GM18909 (cell line): ENCODE measurements around the gene AKR7A3.
"Not testable (repeated sequence)": the region's sequence is repeated elsewhere in the genome, so short reads cannot be mapped to it uniquely, and the experiment has no call there.

Experiments
- ATAC-seq: cut with Tn5 transposase; IDR thresholded peaks from one replicate; pipeline ENCODE4 v1.9.1; 2021; ENCODE audit warnings: mild to moderate bottlenecking; ENCODE audit not compliant: unreplicated experiment, poor library complexity

AKR7A3 gene

DNA sequence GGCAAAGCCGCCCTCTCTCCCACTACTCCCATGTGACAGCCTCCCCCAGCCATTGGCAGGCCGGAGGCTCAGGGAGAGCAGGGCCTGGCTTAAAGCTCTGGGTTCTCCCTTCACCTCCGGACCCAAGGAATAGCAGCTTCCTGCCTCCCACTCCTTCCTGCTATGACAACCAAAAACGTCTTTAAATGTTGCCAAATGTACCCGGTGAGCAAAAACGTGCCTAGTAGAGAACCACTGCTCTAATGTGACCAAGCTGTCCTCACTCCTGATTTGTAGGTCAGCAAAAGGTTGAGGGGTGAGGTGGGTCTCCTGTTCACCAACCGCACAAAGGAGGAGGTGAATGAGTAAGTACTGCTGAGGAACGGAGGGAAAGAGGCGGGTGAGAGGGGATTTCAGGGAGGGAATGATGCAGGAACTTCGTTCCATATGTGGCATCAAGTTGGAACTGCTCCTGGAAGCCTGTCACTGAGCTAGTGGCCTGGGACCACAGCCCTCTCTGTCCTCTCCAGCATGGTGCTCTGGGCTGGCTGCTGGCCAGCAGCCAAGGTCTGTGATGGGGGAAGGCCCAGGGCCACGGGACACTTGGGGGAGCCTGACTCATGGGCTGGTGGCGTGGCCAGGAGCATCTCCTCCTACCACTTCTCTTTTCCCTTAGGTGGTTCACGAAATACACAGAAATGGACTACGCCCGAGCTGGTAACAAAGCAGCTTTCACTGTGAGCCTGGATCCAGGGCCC, 31.2 kb downstream of the AKR7A3 start:
- no peak for ATAC-seq

DNA sequence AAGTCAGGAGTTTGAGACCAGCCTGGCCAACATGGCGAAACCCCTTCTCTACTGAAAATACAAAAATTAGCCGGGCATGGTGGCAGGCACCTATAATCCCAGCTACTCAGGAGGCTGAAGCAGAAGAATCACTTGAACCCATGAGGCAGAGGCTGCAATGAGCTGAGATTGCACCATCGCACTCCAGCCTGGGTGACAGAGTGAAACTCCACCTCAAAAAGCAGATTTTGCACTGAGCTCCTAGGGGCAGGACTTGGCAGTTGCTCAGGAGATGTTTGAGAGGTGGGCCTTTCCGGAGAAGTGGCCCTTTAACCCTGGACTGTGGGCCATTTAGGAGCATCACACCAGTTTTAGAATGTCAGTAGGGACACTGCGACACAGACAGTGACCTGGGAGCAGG, 32.3 kb downstream of the AKR7A3 start:
- ATAC-seq, result not testable (repeated sequence)

DNA sequence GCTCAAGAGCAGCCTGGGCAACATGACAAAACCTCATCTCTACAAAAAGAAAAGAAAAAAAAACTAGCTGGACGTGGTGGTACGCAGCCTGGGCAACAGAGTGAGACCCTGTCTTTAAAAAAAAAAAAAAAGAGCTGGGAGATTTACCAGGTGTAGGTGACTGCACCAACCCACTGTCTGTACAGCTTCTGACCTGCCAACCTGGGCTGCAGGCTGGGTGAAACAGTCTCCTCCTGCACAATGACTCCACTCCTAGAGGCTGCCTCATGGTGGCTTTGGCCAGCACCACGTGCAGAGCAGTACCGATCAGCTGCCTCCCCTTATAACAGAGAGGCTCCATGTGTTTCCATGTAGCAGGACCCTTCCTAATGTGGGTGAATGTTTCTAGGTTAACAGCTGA, 33.3 kb downstream of the AKR7A3 start:
- ATAC-seq, result no peak

DNA sequence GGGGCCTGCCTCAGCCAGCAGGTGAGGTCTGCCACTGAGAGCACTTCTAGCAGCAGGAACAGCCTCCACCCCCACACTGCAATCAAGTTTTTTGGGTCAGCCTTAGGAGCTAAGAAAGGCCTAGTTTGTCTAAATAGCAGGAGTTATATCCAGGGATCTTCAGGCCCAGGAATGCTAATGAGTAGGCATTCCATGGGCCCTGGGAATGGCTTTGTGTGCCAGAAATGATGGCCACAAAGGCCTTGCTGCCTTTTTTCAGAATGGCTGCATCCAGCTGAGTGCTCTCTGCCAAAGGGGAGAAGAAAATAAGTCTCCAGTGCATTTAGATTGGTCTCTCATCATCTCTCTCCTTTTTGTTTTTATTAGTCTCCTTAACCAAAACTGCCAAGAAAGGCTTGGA, 34.2 kb downstream of the AKR7A3 start:
- ATAC-seq, result no peak

DNA sequence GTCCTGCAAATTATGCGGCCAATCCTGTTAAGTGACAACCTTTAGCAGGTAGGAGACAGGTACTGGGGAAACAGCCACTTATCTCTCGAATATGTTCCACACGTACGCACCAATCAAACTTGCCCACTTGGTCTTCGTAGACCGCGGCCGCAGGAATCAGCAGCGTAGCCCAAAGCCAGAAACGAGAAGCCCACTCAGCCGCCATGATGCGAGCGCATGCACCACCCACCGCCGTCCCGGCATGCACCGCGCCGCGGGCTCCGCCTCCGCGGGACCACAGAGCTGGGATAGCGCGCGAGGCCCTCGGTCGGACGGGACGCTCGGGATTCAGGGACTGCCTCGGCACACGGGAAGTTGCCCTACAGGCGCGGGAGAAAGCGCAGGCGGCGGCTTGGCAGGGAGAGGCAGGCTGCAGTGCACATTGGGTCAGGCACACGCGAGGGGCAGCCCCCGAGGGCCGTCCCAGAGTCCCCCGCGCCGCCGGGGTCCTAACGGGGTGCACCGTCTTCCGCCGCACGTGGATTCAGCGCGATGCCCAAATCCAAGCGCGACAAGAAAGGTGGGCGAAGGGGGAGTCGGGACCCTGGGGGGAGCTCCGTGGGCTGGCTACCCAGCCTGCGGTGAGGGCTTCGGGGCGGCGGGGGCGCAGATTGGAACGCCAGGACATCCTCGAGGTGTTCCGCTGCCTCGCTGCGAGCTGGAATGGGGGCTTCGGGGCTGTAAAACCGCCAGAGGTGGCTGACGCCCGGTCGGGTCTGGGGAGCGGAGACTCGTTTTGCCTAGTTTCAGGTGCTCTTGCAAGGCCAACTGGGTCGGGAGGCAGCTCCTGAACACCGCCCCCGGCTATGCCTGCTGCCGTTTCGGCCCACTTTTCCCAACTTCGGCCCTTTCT, 37.0 kb downstream of the AKR7A3 start, which contains the start of the genes EMC1 and MRTO4:
Gene EMC1 (minus strand): TSS at position 220 of the 892 bp plus-strand sequence. CDS start 15 bp downstream, at position 205.
Gene MRTO4 (plus strand): TSS at position 501 of the 892 bp plus-strand sequence. CDS start 31 bp downstream, at position 532.
- peak; percentile 79 for ATAC-seq

DNA sequence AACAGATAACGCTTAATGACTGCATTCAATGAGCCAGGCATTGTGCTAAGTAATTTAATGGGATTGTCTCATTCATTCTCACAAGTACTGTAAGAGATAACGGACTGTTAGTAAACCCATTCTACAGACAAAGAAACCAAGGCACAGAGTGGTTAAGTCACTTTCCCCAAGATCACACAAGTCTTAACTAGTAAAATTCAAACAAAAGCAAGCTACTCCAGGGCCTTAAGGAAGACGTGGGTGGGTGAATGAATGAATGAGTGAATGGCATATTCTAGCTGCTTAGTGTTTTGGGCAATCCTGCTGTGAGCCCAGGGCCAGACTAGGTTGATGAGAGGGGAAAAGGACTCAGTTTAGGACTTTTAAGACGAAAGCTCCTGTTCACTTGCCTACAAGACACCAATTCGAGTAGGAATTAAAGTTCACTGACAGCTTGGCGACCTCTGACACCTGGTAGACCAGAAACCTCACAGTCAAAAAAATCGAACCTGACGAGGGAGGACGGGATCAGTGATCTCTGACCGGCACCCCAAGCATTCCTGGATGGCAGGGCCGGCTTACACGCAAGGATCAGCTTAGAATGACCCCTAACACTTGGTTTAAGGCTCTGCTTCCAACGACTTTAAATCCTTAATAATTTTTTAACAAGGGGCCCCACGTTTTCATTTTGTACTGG, 37.8 kb downstream of the AKR7A3 start:
- no peak for ATAC-seq

DNA sequence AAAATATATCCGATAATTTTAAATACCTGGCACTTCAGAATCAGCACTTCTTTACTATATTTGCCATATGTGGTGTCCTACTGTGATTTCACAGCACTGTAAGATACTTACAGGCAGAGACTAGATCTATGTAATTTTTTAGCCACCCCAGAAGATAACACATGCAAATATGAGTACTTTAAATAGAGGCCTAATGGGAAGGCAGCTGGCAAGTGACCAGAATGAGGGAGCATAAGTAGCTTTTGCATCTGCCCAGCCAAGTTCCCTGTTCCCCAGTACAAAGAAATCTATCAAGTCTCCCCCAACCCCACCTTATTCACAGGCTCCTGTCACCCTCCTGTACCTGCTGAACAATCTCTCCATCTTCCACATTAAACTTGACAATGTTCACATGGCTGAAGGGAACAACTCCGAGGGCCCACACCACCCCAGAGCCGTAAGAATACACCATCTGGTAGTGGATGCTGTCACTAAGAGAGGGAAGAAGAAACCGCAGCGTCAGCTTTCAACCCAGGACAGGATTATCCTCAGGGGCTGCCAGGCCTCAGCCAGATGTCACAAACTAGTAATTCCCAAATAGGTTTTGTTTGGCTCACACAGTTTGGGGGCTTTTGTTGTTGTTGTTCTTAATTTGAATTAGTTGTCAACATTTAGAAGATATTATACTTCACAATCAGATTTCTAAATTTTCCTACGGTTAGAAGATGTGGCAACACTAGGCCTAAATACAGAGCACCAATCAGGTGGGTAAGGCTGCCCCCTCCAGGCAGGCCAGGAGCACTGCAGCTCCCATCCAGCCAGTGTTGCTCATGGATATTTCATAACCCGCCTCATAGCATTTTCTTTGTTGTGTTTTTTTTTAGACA, 47.7 kb downstream of the AKR7A3 start:
- ATAC-seq, result no peak

DNA sequence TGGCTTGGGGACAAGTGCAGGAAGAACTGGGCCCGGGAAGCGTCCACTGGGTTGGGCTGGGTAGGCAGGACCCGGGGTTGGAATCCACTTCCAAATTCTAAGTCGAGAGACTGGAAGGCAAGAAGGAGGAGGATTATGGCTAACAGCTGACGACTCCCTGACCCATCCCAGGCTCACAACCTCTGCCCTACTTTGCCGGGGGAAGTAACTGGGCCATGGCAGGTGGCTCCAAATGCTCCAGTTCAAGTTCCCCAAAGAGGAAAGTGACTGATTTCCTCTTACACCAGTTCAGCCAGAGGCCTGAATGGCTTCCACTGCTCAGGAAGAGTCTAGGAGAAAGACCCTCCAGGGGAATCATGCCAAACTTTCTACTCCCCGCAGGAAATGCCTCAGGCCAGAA, 48.7 kb downstream of the AKR7A3 start:
- no peak for ATAC-seq

DNA sequence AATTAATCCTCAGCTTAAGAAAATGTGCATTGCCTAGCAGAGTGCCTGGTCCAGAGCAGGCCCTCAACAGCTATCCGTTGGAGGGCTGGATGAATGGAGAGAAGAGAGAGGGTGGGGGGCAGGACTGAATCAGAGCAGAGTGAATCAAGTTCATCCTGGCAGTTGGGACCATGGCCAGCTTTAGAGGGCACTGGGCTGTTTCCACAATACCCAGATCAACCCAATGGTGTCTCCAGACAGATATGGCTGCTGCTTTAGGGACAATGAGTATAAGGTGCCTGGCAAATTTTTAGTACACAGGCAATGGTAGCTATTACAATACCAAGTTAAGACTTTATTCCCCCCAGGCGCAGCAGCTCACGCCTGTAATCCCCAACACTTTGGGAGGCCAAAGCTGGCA, 54.3 kb downstream of the AKR7A3 start:
- ATAC-seq, result no peak
